Cortex of kidney (tissue), 1 donor: ENCODE results near the gene CENPVL3.
"Not testable (repeated sequence)": the region's sequence is repeated elsewhere in the genome, so short reads cannot be mapped to it uniquely, and the experiment has no call there.

Source experiments
- DNase-seq: peaks from one replicate; lab custom pipeline; 2025; lab: John Stamatoyannopoulos, UW

CENPVL3 gene

DNA sequence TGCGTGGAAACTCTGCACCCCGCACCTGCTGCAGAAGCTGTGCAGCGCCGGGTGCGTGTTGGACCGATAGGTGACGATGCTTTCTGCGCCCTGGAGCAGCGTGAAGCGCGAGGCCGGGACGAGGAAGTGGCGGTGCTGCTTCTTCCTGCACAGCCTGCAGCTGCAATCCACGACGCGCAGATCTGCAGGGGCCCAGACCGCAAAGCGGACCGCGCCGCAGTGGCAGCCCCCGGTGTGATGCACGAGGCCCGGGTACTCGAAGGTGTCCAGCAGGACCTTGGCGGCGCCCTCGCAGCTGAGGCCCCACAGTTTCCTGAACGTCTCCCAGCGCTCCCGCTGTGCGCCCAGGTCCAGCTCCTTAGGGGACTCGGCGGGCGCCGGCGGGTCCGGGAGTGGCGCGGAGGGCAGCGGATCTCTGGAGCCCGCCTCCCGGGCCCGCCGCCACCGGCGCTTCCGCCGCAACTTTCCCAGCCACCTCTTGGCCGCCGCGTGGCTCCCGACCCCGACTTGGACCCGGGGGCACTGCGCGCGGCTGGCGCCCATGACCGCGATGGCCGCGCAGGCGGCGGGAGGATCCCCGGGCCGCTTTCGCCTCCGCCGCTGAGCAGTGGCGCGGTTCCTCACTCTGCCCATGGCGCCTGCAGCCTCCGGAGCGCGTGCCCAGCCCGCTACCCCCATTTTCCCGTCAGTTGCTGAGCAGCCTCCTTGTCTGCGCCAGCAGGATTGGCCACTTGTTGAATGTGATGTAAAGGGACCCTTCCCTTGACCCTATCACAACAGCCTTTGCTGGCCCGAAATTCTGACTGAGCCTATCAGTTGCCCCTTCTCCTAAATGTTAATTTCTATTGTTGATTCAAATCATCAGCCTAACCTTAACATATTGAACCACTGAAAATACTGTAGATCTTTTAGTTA lies at the start of gene CENPVL3:
Gene CENPVL3 (minus strand): TSS at position 672 of the 915 bp plus-strand sequence. CDS start 39 bp downstream, at position 633.
- DNase-seq: not testable (repeated sequence)

DNA sequence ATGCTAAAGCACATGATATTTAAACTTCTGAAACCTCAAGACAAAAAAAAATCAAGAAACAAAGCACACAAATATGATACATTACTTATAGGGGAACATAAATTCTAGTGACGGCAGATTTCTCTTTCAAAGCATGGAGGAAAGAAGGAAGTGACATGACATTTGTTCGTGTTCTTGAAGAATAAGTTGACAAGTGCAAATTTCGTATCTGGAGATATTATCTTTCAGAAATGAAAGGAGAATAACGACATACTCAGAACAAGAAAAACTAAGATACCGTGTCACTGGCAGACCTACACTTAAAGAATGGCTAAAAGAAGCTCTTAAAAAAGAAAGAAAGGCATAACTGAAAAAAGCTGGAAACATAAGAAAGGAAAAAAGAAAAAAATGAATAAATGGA lies 47.3 kb upstream of the CENPVL3 start:
- no peak for DNase-seq

GRCh38 chrX:51643377-51643776 lies 24.7 kb upstream of the CENPVL3 start:
- DNase-seq: no peak

DNA sequence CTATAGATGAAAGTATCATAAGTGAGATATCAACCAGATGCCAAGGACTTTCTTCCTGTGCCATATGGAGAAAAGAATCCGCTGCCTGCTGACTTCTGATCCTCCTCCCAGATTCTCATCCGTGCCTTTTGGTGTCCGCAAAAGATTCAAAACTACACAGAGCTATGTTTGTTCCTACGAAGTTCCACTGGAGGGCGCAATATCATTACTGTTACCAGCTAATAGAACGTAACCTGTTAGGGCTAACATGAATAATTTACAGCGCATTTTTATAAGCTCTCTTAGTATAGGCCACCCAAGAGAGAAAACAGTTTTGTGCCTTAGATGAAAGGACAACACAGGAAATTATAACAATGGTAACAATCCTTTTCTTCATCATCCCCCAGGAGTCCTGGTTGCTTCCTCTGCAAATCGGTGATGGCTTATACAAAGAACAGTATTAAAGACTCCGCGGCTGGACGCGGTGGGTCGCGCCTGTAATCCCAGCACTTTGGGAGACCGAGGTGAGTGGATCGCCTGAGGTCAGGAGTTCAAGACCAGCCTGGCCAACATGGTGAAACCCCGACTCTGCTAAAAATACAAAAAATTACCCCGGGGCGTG lies 22.8 kb upstream of the CENPVL3 start:
- no peak for DNase-seq

GRCh38 chrX:51636511-51636910 lies 17.8 kb upstream of the CENPVL3 start:
- not testable (repeated sequence) for DNase-seq

DNA sequence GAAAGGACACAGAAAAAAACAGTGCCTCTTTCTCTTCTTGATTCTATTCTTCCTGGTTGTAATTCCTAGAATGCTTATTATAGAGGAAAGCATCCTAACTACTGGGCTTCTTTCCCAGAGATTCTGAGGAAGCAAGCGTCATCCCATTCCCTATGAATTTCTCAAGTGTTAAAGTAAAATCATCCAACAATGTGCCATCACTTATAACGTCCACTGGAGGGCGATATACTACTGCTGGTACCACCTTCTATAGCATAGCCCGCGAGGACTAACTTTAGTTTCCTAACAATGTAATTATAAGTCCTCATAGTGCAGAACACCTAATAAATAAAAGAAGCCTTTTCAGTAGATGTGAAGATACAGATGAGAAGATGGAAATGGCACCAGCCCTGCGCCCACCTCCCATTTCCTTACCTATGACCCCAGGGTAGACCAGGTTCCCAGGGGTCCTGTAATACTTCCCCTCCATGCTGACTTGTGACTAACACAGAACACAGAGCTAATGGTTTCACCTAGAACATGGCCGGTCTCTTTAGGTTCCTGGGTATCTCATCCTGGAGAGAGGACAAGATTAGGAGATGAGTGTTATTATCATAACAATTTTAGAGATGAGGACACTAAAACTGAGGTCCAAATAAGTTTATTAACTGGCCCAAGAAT lies 4.2 kb downstream of the CENPVL3 start:
- no peak for DNase-seq

- DNase-seq: no peak
Observed at GRCh38 chrX:51608766-51609165, 9.9 kb downstream of the CENPVL3 start.

DNA sequence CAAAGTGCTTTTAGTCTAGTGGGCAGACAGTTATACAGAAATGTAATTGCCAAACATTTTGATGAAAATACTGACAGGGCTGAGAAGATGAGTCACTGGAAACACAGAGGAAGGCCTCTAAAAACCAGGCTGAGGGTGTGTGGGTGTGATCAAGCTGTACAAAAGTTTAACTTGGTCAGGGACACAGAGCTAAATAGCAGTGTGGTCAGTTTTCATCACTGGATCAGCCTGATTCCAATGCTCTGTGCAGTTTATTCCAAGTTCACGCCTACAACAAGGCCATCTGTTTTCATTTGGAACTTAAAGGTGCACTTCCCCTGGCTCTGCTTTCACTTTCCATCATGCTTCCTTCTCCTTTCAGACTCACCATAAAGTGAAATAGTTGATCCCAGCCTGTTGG lies 10.6 kb downstream of the CENPVL3 start:
- no peak for DNase-seq

- DNase-seq: no peak
Observed at GRCh38 chrX:51606446-51606845, 12.3 kb downstream of the CENPVL3 start.

- DNase-seq: no peak
Observed at GRCh38 chrX:51598899-51599298, 19.8 kb downstream of the CENPVL3 start.

- no peak for DNase-seq
Observed at GRCh38 chrX:51571874-51572273, 46.8 kb downstream of the CENPVL3 start.

GRCh38 chrX:51569561-51569960 lies 49.2 kb downstream of the CENPVL3 start:
- DNase-seq: no peak

- no peak for DNase-seq
Observed at GRCh38 chrX:51568586-51568985, 50.1 kb downstream of the CENPVL3 start.
